SJCRH30 (cell line): ENCODE measurements around the gene TSSK3. TPM values are rescaled to one million over a fixed set of nuclear protein-coding genes. Genes with fewer than 3 reads are reported as not detected.
"Not testable (repeated sequence)": the region's sequence is repeated elsewhere in the genome, so short reads cannot be mapped to it uniquely, and the experiment has no call there.

ENCODE experiments used
- DNase-seq, 2 experiments: peaks; one replicate each; pipeline ENCODE4 v3.0.0-alpha.2; 2015 to 2020
- H3K27ac ChIP-seq: fragments of 250-450 bp; sonication (Bioruptor Pico); 2 replicates; pipeline ENCODE4 v1.5.1; 2020; ENCODE audit warnings: mild to moderate bottlenecking, moderate library complexity
- H3K27me3 ChIP-seq: fragments of 250-450 bp; sonication (Bioruptor Pico); 2 replicates; pipeline ENCODE4 v1.5.1; 2020; ENCODE audit warnings: mild to moderate bottlenecking, moderate library complexity
- H3K36me3 ChIP-seq: fragments of 250-450 bp; sonication (Bioruptor Pico); 2 replicates; pipeline ENCODE4 v1.5.1; 2020; ENCODE audit warnings: mild to moderate bottlenecking, moderate library complexity
- H3K4me1 ChIP-seq: fragments of 250-450 bp; sonication (Bioruptor Pico); 2 replicates; pipeline ENCODE4 v1.5.1; 2020; ENCODE audit warnings: mild to moderate bottlenecking, moderate library complexity
- H3K4me3 ChIP-seq: fragments of 250-450 bp; sonication (Bioruptor Pico); 2 replicates; pipeline ENCODE4 v1.5.1; 2020; ENCODE audit warnings: mild to moderate bottlenecking, moderate library complexity
- H3K9me3 ChIP-seq: fragments of 250-450 bp; sonication (Bioruptor Pico); replicated peaks from 2 replicates; pipeline ENCODE4 v1.5.1; 2020; ENCODE audit warnings: mild to moderate bottlenecking, moderate library complexity
- total RNA-seq: library from RNA; depleted of rRNA; stranded (reverse); fragments of >200 nt; shearing (Covaris generic); gene quantifications from 2 replicates; pipeline ENCODE4 v1.2.3, GENCODE V29; 2014; rRNA removed

Gene TSSK3
- total RNA-seq, 1 experiment from 2014 or later: 1.2 TPM

DNA sequence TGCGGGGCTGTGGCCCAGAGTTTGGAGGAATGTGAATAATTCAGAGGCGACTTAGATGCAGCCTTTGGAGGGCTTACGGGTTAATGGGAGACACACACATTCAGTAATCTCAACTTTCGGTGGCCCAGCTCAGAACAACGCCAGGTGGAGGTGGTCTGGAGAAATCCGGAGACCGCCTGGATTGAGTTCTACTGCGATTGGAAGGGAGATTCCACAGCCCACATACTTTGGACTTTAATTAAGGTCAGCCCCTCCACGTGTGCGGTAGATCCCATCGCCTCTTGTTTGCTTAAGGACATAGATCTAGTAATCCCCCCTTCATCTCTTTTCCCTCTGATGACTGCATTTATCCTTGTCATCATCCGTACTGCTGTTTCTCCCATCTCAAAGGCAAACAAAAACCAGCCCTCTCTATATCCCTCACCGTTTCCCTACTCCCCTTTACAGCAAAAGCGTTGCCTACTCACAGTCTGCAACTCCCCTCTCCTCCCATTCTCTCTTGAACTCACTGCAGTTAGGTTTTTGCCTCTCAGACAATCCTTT lies 32.6 kb downstream of the TSSK3 start:
- no peaks in the 10 kb centered on the region for H3K27me3 ChIP-seq
- peak overlapping the region; percentile 77 for H3K27ac ChIP-seq
- H3K4me1 ChIP-seq: peaks cover 6% of the 10 kb centered on the region; the same call in 1 of the 2 replicates
- peak overlapping the region; percentile 84 for H3K4me3 ChIP-seq
- DNase-seq: no peak
- H3K9me3 ChIP-seq: no peaks in the 10 kb centered on the region
- no peaks in the 10 kb centered on the region for H3K36me3 ChIP-seq

DNA sequence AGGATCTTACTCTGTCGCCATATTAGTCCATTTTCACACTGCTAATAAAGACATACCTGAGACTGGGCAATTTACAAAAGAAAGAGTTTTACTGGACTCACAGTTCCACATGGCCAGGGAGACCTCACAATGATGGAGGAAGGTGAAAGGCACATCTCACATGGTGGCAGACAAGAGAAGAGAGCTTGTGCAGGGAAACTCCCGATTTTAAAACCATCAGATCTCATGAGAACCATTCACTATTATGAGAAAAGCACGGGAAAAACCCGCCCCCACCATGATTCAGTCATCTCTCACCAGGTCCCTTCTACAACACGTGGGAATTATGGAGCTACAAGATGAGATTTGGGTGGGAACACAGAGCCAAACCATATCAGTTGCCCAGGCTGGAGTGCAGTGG lies 34.2 kb downstream of the TSSK3 start:
- not testable (repeated sequence) for DNase-seq, H3K27ac ChIP-seq, H3K4me3 ChIP-seq

DNA sequence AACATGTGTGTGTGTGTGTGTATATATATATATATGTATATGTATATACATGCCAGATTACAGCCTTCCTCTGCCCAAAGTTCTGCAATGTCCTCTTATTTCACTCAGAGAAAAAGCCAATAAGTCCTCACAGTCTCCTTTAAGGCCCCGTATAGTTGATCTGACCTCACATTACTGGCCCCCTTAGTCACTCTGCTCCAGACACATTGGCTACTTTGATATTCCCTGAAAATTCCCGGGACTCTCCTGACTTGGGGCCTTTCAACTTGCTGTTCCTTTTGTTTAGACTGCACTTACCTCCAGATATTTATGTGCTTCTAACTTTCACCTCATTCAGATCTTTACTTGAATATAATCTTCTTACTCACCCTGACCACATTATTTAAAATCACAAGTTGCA lies 36.1 kb downstream of the TSSK3 start:
- no peak for DNase-seq
- Histone ChIP-seq H3K36me3 (no peaks in the 10 kb centered on the region), H3K9me3 (no peaks in the 10 kb centered on the region), H3K4me3 (no peak overlapping the region), H3K27me3 (no peaks in the 10 kb centered on the region), H3K27ac (no peak overlapping the region), H3K4me1 (peaks cover 5% of the 10 kb centered on the region)

More for the DNA sequence above, 34.2 kb downstream of the TSSK3 start:
- not testable (repeated sequence) for H3K4me1 ChIP-seq, H3K9me3 ChIP-seq, H3K27me3 ChIP-seq, H3K36me3 ChIP-seq

DNA sequence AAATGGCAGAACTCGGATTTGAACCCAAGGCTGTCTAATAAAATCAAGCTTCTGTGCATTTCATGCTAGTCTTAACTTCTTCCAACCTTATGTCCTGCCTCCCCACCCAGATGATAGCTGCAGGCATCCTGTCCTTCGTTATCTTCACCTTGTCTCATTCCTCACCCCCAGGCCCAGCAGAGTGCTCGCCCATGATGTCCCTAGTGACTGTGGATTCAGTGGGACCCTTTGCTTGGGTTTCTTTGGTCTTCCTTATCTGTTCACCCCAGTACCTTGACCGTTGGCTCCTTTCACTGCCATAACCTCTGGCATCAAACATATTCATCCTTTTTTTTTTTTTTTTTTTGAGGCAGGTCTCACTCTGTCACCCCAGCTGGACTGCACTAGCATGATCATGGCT lies 37.5 kb downstream of the TSSK3 start:
- Histone ChIP-seq H3K27ac (no peak overlapping the region), H3K4me1 (peaks cover 3% of the 10 kb centered on the region)

GRCh38 chr1:32400876-32401631 lies 38.7 kb downstream of the TSSK3 start:
- H3K27ac ChIP-seq: no peak overlapping the region

More for the DNA sequence above, 37.5 kb downstream of the TSSK3 start:
- no peak for DNase-seq
- Histone ChIP-seq H3K36me3 (no peaks in the 10 kb centered on the region), H3K4me3 (no peak overlapping the region), H3K9me3 (no peaks in the 10 kb centered on the region), H3K27me3 (no peaks in the 10 kb centered on the region)

DNA sequence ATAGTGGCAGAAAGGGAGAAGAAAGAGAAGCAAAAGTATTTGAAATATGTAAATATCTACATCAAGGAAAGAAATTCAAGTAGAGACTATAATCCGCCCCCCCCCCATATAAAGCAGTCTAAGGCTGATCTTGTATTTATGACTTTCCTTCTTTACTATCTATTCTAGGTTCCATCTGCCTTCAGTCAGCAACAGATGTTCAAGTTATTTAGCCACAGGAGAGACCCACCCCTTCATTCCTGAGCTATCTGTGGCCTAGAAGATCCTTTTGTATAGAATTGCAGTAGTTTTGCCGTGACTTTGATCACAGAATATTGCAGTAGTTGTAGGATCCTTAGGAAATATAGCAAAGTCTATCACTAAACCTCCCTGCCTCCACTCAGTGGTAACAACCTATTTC lies 42.6 kb downstream of the TSSK3 start:
- Histone ChIP-seq H3K9me3 (no peaks in the 10 kb centered on the region), H3K4me3 (no peak overlapping the region), H3K27me3 (no peaks in the 10 kb centered on the region), H3K36me3 (no peaks in the 10 kb centered on the region), H3K4me1 (peaks cover 9% of the 10 kb centered on the region), H3K27ac (no peak overlapping the region)
- no peak for DNase-seq

More at GRCh38 chr1:32400876-32401631, 38.7 kb downstream of the TSSK3 start:
- H3K36me3 ChIP-seq: no peaks in the 10 kb centered on the region
- H3K9me3 ChIP-seq: no peaks in the 10 kb centered on the region
- no peaks in the 10 kb centered on the region for H3K27me3 ChIP-seq
- peak; percentile 88 to 94 for DNase-seq
- H3K4me1 ChIP-seq: peaks cover 7% of the 10 kb centered on the region
- no peak overlapping the region for H3K4me3 ChIP-seq

GRCh38 chr1:32405672-32406467 lies 43.5 kb downstream of the TSSK3 start:
- Histone ChIP-seq H3K27ac (no peak overlapping the region), H3K4me1 (peaks cover 9% of the 10 kb centered on the region), H3K27me3 (no peaks in the 10 kb centered on the region), H3K9me3 (no peaks in the 10 kb centered on the region), H3K36me3 (no peaks in the 10 kb centered on the region), H3K4me3 (no peak overlapping the region)
- no peak for DNase-seq

DNA sequence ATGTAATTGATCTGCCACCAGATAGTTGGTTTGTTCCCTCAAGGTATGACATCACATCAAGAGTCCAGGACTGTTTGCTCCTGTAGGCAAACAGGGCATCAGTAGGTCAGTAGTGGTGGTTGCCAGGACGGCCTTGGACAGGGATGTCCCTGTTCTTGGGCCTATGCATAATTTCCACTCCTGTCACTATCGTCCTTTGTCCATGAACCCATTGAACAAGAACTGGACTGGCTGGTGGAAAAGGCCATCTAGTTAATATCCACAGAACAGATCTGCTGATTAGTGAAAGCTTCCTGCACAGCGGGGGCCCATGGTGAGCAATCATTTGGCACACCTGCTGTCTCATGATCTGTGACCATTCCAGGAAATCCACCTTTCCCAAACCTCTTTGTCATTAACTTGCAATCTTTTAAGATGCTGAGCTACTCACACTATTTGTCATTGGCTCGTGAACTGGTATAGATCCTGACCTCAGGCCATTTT lies 44.3 kb downstream of the TSSK3 start:
- Histone ChIP-seq H3K4me3 (no peak overlapping the region), H3K4me1 (peaks cover 5% of the 10 kb centered on the region), H3K36me3 (no peaks in the 10 kb centered on the region), H3K27ac (no peak overlapping the region), H3K9me3 (no peaks in the 10 kb centered on the region), H3K27me3 (no peaks in the 10 kb centered on the region)
- no peak for DNase-seq

DNA sequence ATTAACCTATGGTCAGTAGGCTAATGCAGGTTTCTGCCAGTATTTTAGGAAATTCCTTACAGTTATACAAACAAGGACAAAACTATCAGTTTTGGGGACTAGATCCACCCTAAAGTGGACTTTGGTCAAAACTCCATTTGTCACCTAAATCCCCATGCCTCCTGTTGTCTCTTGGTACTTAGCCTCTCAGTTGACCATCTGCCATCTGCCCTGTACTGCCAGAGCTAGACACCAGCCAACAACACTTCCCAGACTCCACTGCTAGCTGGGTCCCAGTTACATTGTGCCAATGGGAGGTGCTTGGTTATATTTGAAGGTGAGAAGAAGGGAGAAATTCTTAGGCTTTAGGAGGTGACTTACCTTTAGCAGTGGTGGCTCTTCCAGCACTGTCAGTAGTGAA lies 48.9 kb downstream of the TSSK3 start:
- Histone ChIP-seq H3K27ac (no peak overlapping the region), H3K4me3 (no peak overlapping the region), H3K4me1 (peaks cover 5% of the 10 kb centered on the region; the same call in 1 of the 2 replicates), H3K36me3 (no peaks in the 10 kb centered on the region), H3K9me3 (no peaks in the 10 kb centered on the region), H3K27me3 (no peaks in the 10 kb centered on the region)
- DNase-seq: no peak

DNA sequence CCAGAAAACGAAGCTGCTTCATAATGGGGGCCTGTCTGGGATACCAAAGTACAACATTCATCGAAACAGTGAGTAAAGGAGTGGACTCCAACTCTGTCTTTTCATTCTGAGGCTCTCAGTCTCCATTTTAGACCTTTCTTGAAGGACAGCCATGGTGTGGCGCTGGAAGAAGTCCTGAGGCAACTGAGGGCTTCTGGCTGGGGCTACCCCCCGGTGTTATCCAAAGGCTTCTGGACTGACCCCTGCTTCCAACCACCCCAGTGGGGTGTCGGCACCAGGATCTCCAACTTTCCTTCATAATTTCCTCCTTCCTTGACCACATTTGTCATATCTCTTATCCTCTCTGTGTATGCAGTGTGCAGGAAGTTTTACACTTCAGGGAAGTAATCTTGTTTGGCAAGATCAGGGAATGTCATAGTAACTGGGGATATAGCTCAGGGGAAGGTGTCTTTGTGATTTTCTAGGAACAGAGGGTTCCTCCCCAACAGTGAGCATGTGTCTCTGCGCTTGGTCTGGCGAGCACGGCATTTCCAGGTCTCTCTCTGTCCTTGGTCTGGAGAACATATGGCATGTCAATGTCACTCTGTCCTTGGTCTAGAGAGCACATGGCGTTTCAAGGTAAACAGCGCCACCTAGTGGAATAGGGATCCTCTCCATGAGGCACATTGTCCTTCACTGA lies 51.3 kb downstream of the TSSK3 start:
- no peaks in the 10 kb centered on the region for H3K36me3 ChIP-seq
- H3K27me3 ChIP-seq: no peaks in the 10 kb centered on the region

More for the DNA sequence above, 51.3 kb downstream of the TSSK3 start:
- H3K4me3 ChIP-seq: no peak overlapping the region
- DNase-seq: peak; percentile 80 to 96
- no peak overlapping the region for H3K27ac ChIP-seq
- peaks cover 3% of the 10 kb centered on the region; the same call in 1 of the 2 replicates for H3K4me1 ChIP-seq
- peaks cover 2% of the 10 kb centered on the region for H3K9me3 ChIP-seq

Other genes with a start within 250 kb of the TSSK3 start
- 82.6 and 83.5 TPM in 2 replicates for gene TXLNA, start 182.9 kb upstream of the TSSK3 start, total RNA-seq
- 8.8 and 11.3 TPM in 2 replicates for gene CCDC28B, start 161.9 kb upstream of the TSSK3 start, total RNA-seq
- gene IQCC, start 156.9 kb upstream of the TSSK3 start, total RNA-seq: 5.6 and 6.1 TPM in 2 replicates
- gene DCDC2B, start 153.4 kb upstream of the TSSK3 start, total RNA-seq: not detected in 2 replicates
- 8.7 and 9.9 TPM in 2 replicates for gene TMEM234, start 140.2 kb upstream of the TSSK3 start, total RNA-seq
- gene EIF3I, start 140.1 kb upstream of the TSSK3 start, total RNA-seq: 290 and 295 TPM in 2 replicates
- gene FAM167B, start 115.3 kb upstream of the TSSK3 start, total RNA-seq: not detected in 2 replicates
- gene LCK, start 111.3 kb upstream of the TSSK3 start, total RNA-seq: 0.43 TPM in 1 of 2 replicates, not detected in the other
- gene HDAC1, start 70.5 kb upstream of the TSSK3 start, total RNA-seq: 156 and 160 TPM in 2 replicates
- gene MARCKSL1, start 26.3 kb upstream of the TSSK3 start, total RNA-seq: 207 and 208 TPM in 2 replicates
- gene FAM229A, start 54 bp upstream of the TSSK3 start, total RNA-seq: 2.1 and 4.2 TPM in 2 replicates
- gene BSDC1, start 31.9 kb downstream of the TSSK3 start, total RNA-seq: 49.4 and 54.5 TPM in 2 replicates
- gene ZBTB8B, start 102.5 kb downstream of the TSSK3 start, total RNA-seq: not detected in 2 replicates
- gene ZBTB8A, start 176.9 kb downstream of the TSSK3 start, total RNA-seq: 8.9 and 9.2 TPM in 2 replicates